GM19239 (cell line): ENCODE results near the gene TNNI2.
"Not testable (repeated sequence)": the region's sequence is repeated elsewhere in the genome, so short reads cannot be mapped to it uniquely, and the experiment has no call there.

Experiments
- DNase-seq: peaks from one replicate; pipeline ENCODE4 v3.0.0; 2011; ENCODE audit warnings: low spot score; ENCODE audit not compliant: insufficient read length
- FAIRE-seq: peaks from 2 replicates; lab custom pipeline; 2011; peaks lifted over from hg19 to GRCh38; lab: Jason Lieb, UNC

The TNNI2 gene

DNA sequence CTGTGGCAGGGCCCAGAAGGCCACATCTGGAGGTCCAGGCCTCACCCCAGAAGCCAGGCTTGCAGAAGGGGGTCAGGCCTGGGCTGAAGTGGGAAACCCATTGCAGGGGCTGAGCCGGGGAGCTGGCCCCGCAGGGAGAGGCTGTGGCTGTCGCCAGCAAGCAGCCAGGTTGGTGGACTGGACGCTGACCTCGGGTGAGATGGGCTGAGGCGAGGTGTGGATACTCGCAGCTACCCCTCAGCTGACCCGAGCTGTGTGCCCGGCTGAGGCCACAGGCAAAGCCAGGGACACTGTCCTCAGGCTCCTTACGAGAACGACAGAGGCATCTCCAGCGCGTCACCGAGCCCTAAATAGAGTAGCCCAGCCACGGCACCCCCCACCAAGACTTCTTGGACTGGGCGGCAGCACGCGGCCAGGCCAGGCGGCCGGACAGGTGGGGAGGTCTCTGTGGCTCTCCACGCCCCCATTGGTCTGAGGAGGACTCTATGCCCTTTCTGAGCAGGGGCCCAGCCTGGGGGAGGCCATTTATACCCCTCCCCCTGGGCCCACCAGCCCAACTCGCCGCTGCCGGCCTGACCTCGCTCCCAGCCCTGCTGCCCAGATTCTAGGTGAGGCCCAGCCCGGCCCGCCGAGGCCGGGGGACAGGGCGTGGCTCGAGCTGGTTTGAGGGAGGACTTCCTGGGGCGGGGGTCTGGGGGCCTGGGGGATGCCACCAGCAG lies at the start of gene TNNI2:
Gene TNNI2, plus strand, starts transcription at position 556 of the 719 bp plus-strand sequence. CDS start 716 bp downstream, outside the sequence.
- no peak for DNase-seq
- no peak for FAIRE-seq

GRCh38 chr11:1791912-1792311 lies 46.9 kb upstream of the TNNI2 start:
- FAIRE-seq (no peak), DNase-seq (no peak)

- DNase-seq: no peak
- no peak for FAIRE-seq
Measured at GRCh38 chr11:1792461-1792860, 46.3 kb upstream of the TNNI2 start.

DNA sequence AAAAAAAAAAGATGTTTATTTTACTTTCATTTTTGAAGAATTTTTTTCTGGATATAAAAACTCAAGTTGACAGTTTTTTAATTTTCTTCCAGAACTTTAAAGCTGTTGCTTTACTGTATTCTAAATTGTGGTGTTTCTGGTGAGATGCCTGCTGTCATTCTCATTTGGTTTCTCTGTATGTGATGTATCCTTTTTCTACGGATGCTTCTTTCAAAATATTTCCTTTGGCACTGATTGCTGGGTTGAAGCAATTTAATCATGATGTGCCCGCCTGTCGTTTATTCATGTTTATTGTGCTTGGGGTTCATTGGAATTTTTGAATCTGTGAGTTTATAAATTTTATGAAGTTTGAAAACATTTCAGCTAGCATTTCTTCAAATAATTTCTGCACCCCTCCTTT lies 45.7 kb upstream of the TNNI2 start:
- DNase-seq (no peak), FAIRE-seq (no peak)

GRCh38 chr11:1796413-1797011 lies 42.3 kb upstream of the TNNI2 start:
- DNase-seq (no peak), FAIRE-seq (no peak)

DNA sequence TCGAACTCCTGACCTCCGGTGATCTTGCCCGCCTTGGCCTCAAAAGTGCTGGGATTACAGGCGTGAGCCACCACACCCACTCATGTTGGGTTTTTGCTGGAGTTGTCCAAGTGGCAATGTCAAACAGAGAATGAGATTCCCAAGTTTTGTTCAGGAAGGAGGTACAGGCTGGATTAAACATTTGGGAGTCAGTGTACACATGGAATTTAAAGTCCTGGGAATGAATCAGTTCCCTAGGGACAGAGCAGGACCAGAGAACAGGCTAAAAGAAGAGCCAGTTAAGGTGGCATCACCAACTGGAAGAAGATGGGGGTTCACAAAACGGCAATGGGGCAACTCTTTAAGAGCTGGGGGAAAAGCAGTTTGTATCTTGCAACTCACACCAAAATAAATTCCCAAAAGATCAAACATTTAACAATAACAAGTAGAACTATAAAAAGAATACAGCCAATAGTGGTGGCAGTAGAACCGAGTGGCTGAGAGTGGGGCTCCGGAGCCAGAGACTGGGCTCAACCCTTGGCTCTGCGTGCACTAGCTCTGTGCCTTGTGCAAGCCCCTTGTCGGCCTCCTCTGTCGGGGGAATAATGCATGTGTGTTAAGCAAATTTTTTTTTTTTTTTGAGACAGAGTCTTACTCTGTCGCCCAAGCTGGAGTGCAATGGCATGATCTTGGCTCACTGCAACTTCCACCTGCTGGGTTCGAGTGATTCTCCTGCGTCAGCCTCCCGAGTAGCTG lies 41.2 kb upstream of the TNNI2 start:
- DNase-seq (no peak), FAIRE-seq (no peak)

DNA sequence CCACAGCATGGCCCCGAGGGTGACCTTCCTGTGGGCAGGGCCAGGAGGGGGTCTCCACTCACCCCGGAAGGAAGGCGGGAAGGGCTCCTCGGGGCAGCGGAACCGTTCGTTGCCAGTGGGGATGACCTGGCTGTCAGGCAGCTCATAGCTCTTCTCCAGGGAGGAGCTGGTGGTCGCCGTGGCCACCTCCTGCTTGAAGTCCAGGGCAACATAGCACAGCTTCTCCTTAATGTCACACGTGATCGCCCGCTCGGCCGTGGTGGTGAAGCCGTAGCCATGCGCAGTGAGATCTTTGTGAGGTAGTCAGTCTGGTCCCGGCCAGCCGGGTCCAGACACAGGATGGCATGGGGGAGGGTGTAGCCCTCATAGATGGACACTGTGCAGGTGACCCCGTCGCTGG lies 35.5 kb upstream of the TNNI2 start:
- FAIRE-seq: no peak
- DNase-seq: no peak

DNA sequence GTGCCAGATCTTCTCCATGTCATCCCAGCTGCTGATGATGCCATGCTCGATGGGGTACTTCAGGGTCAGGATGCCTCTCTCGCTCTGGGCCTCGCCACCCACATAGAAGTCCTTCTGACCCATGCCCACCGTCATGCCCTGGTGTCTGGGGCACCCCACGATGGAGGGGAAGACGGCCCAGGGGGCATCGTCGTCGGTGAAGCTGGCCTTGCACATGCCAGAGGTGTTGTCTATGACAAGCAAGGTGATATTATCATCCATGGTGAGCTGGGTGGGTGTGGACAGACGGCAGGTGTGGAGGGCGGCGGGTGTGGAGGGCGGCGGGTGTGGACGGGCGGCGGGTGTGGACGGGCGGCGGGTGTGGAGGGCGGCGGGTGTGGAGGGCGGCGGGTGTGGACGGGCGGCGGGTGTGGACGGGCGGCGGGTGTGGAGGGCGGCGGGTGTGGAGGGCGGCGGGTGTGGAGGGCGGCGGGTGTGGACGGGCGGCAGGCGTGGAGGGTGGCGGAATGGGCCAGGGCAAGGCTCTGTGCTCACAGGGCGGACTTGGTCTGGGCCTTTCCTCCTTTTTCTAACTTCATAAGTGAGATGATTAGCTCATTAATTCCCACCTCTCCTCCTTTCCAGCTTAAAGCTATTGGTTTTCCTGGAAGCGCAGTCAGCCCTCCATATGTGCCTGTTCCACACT lies 34.8 kb upstream of the TNNI2 start:
- not testable (repeated sequence) for DNase-seq, FAIRE-seq

DNA sequence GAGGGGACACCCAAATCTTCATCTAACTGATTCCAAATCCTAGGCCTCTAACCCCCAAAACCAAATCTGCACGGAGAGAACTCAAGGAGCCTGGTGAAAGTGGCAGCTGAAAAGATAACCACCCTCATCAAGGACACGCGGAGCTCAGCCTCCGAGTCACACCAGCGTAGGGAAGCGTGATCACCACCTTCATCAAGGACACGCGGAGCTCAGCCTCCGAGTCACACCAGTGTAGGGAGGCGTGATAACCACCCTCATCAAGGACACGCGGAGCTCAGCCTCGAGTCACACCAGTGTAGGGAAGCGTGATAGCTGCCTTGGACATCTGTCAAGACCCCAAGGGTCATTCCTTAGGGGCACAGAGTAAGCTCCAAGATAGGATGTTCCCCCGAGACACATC lies 33.3 kb upstream of the TNNI2 start:
- no peak for FAIRE-seq
- no peak for DNase-seq

DNA sequence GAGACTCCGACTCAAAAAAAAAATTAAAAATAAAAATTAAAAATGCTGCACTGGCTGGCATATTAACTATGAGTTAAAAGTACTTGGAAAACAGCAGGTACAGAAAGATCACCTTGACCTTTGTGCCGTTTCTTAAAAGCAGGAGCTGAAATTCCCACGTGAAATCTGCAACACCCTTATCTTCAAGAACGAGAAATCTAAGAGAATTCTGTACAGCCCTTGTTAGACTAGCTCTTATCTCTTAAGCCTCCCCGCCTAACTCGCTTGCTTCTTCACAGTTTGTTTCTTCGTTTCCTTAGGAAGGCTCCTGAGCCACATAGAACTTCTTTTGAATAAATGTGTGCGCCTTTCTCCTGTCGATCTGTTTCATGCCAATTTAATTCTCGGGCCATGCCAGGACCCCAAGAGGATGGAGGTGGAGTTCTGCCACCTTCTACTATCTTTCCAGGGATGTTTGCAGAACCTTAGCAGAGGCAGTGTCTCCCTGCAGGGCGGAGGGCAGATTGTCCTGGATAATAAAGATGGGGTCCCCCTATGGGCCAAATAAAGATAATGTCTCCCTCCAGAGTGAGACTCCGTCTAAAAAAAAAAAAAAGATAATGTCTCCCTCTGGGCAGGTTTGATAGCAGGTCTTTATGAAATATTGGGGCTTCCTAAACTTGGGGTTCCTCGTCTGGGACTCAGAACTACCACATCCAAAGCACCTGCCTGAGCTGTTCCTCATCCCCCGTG lies 31.4 kb upstream of the TNNI2 start:
- no peak for FAIRE-seq
- DNase-seq: no peak

- no peak for DNase-seq
- no peak for FAIRE-seq
Measured at GRCh38 chr11:1810761-1811160, 28.0 kb upstream of the TNNI2 start.

- DNase-seq: no peak
- FAIRE-seq: no peak
Measured at GRCh38 chr11:1812274-1812673, 26.5 kb upstream of the TNNI2 start.

- DNase-seq: no peak
- no peak for FAIRE-seq
Measured at GRCh38 chr11:1812801-1813200, 26.0 kb upstream of the TNNI2 start.

DNA sequence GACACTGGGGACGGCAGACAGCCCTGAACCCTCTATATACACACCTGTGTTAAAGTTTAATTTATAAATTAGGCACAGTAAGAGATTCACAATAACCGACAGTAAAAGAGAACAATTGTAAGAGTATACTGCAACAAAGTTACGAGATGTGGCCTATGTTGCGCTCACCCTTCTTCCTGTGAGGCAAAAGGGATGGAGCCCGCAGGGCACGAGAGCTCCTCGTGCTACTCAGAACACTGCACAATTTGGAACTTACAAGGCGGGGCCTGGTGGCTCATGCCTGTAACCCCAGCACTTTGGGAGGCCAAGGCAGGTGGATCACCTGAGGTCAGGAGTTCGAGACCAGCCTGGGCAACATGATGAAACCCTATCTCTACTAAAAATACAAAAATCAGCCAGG lies 25.4 kb upstream of the TNNI2 start:
- not testable (repeated sequence) for DNase-seq, FAIRE-seq

GRCh38 chr11:1814691-1815090 lies 24.1 kb upstream of the TNNI2 start:
- FAIRE-seq (no peak), DNase-seq (no peak)

DNA sequence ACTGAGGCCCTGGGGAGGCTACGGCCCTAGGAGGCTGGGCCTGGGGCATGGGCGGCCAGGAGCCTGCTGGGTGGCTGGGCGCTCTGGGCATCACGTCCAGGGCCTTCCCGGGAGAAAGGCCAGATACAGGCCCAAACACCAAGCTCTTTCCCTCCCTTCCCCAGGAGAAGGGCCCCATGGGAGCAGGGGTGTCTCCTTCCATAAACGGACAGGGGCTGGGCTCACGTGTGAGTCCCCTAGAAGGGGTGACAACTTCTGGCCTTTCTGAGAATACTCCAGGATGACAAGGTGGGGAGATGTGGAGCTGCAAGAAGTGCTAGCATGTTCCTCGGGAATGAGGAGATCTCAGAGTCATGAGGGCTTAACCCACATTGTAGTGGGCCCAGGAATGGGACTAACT lies 23.5 kb upstream of the TNNI2 start:
- no peak for DNase-seq
- no peak for FAIRE-seq

DNA sequence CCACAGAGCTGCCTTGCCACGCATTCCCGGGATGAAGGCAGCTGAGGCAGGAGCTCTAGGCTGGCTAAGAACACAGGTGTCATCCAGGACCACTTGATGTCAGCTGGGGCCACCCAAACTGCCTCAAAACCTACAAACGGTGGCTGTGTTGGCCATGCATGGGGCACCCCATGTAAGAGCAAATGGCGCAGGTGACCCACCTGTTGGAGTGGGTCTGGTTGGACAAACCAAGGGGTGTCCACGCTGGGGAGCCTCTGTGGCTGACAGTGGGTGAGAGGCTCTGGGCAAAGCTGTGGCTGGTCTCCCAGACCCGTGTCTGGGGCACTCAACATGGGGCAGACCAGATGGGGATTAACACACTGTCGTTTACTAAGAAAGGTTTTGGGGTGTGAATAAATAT lies 23.0 kb upstream of the TNNI2 start:
- FAIRE-seq: no peak
- no peak for DNase-seq

DNA sequence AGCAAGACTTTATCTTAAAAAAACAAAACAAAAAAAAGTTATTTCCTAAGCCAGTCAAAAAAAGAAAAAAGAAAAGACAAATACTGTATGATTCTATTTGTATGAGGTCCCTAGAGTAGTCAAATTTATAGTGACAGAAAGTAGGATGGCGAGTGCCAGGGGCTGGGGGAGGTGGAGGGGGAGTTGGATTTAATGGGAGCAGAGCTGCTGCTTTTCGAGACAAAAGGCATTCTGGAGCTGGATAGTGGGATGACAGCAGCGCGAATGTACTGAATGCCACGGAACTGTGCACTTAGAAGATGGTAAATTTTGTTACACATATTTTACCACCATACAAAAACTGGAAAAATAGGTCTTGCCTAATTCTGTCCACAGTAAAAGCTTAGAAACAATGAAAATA lies 21.8 kb upstream of the TNNI2 start:
- DNase-seq (no peak), FAIRE-seq (no peak)

DNA sequence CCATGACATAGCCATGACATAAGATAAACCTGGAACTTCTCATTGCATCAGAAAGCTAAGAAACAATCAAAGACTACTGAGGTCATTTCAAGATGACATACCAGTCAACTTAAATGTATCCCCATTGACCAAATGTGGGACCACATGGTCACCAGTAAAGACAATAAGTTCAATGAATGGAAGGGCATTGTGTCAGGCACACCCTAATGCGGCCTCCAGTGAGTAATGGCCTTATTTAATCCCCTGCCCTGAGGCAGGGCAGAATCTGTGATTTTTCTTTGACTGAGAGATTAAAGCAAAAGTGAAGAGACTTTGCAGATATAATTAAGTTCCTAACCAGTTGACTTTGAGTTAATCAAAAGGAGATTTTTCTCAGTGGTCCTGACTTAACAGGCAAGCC lies 21.3 kb upstream of the TNNI2 start:
- FAIRE-seq: no peak
- no peak for DNase-seq

- FAIRE-seq (no peak), DNase-seq (no peak)
Measured at GRCh38 chr11:1819074-1819473, 19.7 kb upstream of the TNNI2 start.
